Right lobe of liver (tissue), 4 donors: ENCODE results near the gene ZSCAN21.

Experiments used
- CTCF ChIP-seq, 4 donors: fragments of 200-600 bp in 3 of 4; fragments of 450-650 bp in 1 of 4; IDR thresholded peaks; one replicate each; pipeline versions ENCODE4 v1.5.1 to v1.8.0; 2016 to 2022; ENCODE audit warnings: antibody characterized with exemption in 4 of 4, mild to moderate bottlenecking in 2 of 4
- POLR2A ChIP-seq: fragments of 450-650 bp; IDR thresholded peaks from one replicate; pipeline ENCODE4 v1.6.1; 2017; ENCODE audit warnings: antibody characterized with exemption, mild to moderate bottlenecking
- donor health status: DM: no; HTN: no; CAD: no.
- donor health status: DM: no; HTN: no; CAD: no.
- donor health status: DM: no; HTN: yes; CAD: no.

DNA sequence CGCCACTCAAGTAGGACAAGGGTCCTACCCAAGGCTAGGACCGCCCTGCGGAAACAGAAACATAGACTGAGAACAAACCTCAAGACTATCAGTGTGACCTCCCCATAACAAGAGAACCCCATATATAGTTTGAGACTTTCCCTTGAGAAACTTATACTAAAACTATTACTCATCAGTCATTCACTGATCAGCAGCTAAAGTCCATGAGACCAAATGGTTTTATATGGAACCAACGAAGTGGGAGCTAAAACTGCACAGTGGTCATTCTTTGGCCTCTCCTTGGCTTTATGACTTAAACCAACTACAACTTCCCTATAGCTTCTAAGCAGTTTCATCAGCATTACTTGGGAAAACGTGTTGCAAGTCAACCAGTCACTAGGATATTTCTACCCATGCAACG is 13.7 kb upstream of the ZSCAN21 start:
- no peak for TF ChIP-seq CTCF (IDR thresholded peaks at IDR 0.05)
- no peak for TF ChIP-seq POLR2A
